Liver (tissue), 9 donors: Measurements from ENCODE around the gene NOVA2. TPM values are rescaled to one million over a fixed set of nuclear protein-coding genes. Genes with fewer than 3 reads are reported as not detected.
A peak's percentile ranks its signal among the peaks of the same experiment; 100 is the strongest.

Experiments
- DNase-seq: peaks from one replicate; pipeline ENCODE4 v3.0.0-alpha.2; 2017; ENCODE audit warnings: low spot score
- H3K27ac ChIP-seq, 2 donors: one replicate each; pipeline ENCODE4 v1.7.0; 2013; ENCODE audit warnings: inconsistent platforms in 2 of 2, low read length in 2 of 2, control low read depth in 1 of 2, low read depth in 1 of 2, mild to moderate bottlenecking in 1 of 2
- H3K27me3 ChIP-seq, 4 donors: one replicate each; pipeline versions ENCODE4 v1.6.1 to v1.7.0; 2013; ENCODE audit warnings: low read length in 3 of 4, inconsistent platforms in 1 of 4, mild to moderate bottlenecking in 1 of 4, moderate library complexity in 1 of 4; ENCODE audit not compliant: control insufficient read depth in 4 of 4, insufficient read depth in 4 of 4
- H3K36me3 ChIP-seq, 4 donors: one replicate each; pipeline versions ENCODE4 v1.6.1 to v1.7.0; 2013; ENCODE audit warnings: low read length in 3 of 4, mild to moderate bottlenecking in 3 of 4, low read depth in 1 of 4, moderate library complexity in 1 of 4; ENCODE audit not compliant: control insufficient read depth in 4 of 4, insufficient read depth in 3 of 4
- H3K4me1 ChIP-seq, 4 donors: one replicate each; pipeline versions ENCODE4 v1.6.1 to v1.7.0; 2013; ENCODE audit warnings: low read length in 3 of 4, mild to moderate bottlenecking in 3 of 4, moderate library complexity in 1 of 4; ENCODE audit not compliant: control insufficient read depth in 4 of 4, insufficient read depth in 4 of 4
- H3K4me3 ChIP-seq, 3 donors: one replicate each; pipeline versions ENCODE4 v1.6.1 to v1.7.0; 2013; ENCODE audit warnings: low read length in 3 of 3, control low read depth in 1 of 3, low read depth in 1 of 3, mild to moderate bottlenecking in 1 of 3
- H3K9ac ChIP-seq, 2 donors: one replicate each; pipeline ENCODE4 v1.7.0; 2013; ENCODE audit warnings: low read length in 2 of 2, mild to moderate bottlenecking in 2 of 2, moderate library complexity in 2 of 2, control low read depth in 1 of 2, low read depth in 1 of 2
- H3K9me3 ChIP-seq, 4 donors: one replicate each; pipeline versions ENCODE4 v1.6.1 to v1.7.0; 2013; ENCODE audit warnings: low read length in 3 of 4; ENCODE audit not compliant: control insufficient read depth in 4 of 4
- EGR1 ChIP-seq, 2 donors: IDR thresholded peaks; 2 replicates each; pipeline ENCODE4 v1.6.1; 2016 to 2018; ENCODE audit warnings: antibody characterized with exemption in 2 of 2, low read depth in 2 of 2
- FOXA1 ChIP-seq: IDR thresholded peaks from 2 replicates; pipeline ENCODE4 v1.6.1; 2016; ENCODE audit warnings: antibody characterized with exemption
- FOXA2 ChIP-seq: IDR thresholded peaks from 2 replicates; pipeline ENCODE4 v1.6.1; 2016; ENCODE audit warnings: antibody characterized with exemption
- GABPA ChIP-seq, 2 donors: IDR thresholded peaks in 1 of 2; conservative IDR thresholded peaks in 1 of 2; 2 replicates each; pipeline ENCODE4 v1.6.1; 2016; ENCODE audit warnings: antibody characterized with exemption in 2 of 2, mild to moderate bottlenecking in 1 of 2, moderate library complexity in 1 of 2
- HNF4A ChIP-seq, 2 donors: conservative IDR thresholded peaks; 2 replicates each; pipeline ENCODE4 v1.6.1; 2016; ENCODE audit warnings: antibody characterized with exemption in 2 of 2, mild to moderate bottlenecking in 2 of 2
- HNF4G ChIP-seq: IDR thresholded peaks from 2 replicates; pipeline ENCODE4 v1.6.1; 2016; ENCODE audit warnings: antibody characterized with exemption
- JUND ChIP-seq, 2 donors: IDR thresholded peaks; 2 replicates each; pipeline ENCODE4 v1.6.1; 2016; ENCODE audit warnings: antibody characterized with exemption in 2 of 2
- NR2F2 ChIP-seq: IDR thresholded peaks from 2 replicates; pipeline ENCODE4 v1.6.1; 2016; ENCODE audit warnings: antibody characterized with exemption
- RXRA ChIP-seq, 2 donors: IDR thresholded peaks; 2 replicates each; pipeline ENCODE4 v1.6.1; 2017 to 2018; ENCODE audit warnings: antibody characterized with exemption in 2 of 2, mild to moderate bottlenecking in 1 of 2
- SP1 ChIP-seq: IDR thresholded peaks from 2 replicates; pipeline ENCODE4 v1.6.1; 2018; ENCODE audit warnings: antibody characterized with exemption, mild to moderate bottlenecking
- TAF1 ChIP-seq: conservative IDR thresholded peaks from 2 replicates; pipeline ENCODE4 v1.6.1; 2016; ENCODE audit warnings: antibody characterized with exemption, mild to moderate bottlenecking
- YY1 ChIP-seq: IDR thresholded peaks from 2 replicates; pipeline ENCODE4 v1.6.1; 2016; ENCODE audit warnings: antibody characterized with exemption, mild to moderate bottlenecking
- WGBS: extraction: QIAGEN DNeasy Blood & Tissue Kit; methylation state at CpG from one replicate; pipeline ENCODE4 v1.1.7; 2013; 5-methylcytosine and 5-hydroxymethylcytosine counted together
- polyA plus RNA-seq, 2 donors: library from polyadenylated mRNA; stranded (reverse) in 1 of 2; unstranded in 1 of 2; fragments of 200-250 nt in 1 of 2; fragments of >200 nt in 1 of 2; fragmentation: Nextera tagmentation in 1 of 2; extraction: Ambion mirVana in 1 of 2; gene quantifications; one replicate each; pipeline versions ENCODE4 v1.2.1 to v1.2.3, GENCODE V29; 2013 to 2015
- total RNA-seq, 2 donors: library from RNA; depleted of rRNA; stranded (reverse); fragments of >200 nt; gene quantifications; one replicate each; pipeline ENCODE4 v1.2.3, GENCODE V29; 2014
- TF ChIP-seq, protein P1 (sequence below): IDR thresholded peaks from 2 replicates; pipeline ENCODE4 v1.6.1; 2016; ENCODE audit warnings: antibody characterized with exemption, mild to moderate bottlenecking
- TF ChIP-seq, protein P2 (sequence below): IDR thresholded peaks from 2 replicates; pipeline ENCODE4 v1.6.1; 2016; ENCODE audit warnings: antibody characterized with exemption
- TF ChIP-seq, protein P3 (sequence below): IDR thresholded peaks from 2 replicates; pipeline ENCODE4 v1.6.1; 2016; ENCODE audit warnings: antibody characterized with exemption
- TF ChIP-seq, protein P4 (sequence below): fragments of 150-350 bp; IDR thresholded peaks from 2 replicates; pipeline ENCODE4 v1.5.1; 2017; ENCODE audit warnings: improper control_type of control experiment, low read depth, low read length; ENCODE audit not compliant: missing input control
- TF ChIP-seq, protein P5 (sequence below): IDR thresholded peaks from 2 replicates; pipeline ENCODE4 v1.6.1; 2016; ENCODE audit warnings: antibody characterized with exemption
- donor health status: healthy.
- donor health status: healthy.
- donor health status: healthy.
- donor health status: healthy.
- donor health status: healthy.

The NOVA2 gene
- total and polyA plus RNA-seq, 4 donors, result 0.31 to 1.6 (median 0.42) TPM

DNA sequence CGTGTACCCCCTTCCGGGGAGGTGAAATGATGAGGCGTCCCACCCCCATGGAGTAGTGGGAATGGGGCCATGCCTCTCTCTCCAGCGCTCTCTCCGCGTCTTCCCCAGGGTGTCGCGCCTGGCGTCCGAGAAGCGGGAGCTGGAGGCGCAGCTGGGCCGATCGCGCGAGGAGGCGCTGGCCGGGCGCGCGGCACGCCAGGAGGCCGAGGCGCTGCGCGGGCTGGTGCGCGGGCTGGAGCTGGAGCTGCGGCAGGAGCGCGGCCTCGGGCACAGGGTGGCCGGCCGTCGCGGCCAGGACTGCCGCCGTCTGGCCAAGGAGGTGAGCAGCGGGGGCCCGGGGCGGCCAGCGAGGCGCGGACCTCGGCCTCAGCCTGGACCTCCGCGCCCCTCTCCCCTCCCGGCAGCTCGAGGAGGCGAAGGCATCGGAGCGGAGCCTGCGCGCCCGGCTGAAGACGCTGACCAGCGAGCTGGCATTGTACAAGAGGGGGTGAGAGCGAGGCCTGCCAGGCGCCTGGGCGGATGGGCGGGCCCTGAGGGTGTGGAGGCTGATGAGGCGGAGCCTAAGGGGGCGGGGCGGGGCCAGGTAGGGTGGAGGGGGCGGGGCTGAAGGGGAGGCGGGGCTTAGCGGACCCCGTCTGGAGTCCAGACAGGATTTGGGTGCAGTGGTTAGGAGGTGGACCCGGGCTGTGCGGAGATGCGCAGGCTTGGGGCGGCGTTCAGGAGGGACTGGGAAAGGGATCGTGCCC lies 41.4 kb upstream of the NOVA2 start:
- Histone ChIP-seq H3K4me3 (peak overlapping the region in 1 of 3 donors; percentile 31), H3K9me3 (no peaks in the 10 kb centered on the region), H3K27me3 (no peaks in the 10 kb centered on the region), H3K36me3 (peaks cover 0 to 5% (median 0%) of the 10 kb centered on the region in 4 donors), H3K9ac (no peak overlapping the region), H3K27ac (no peak overlapping the region), H3K4me1 (peaks cover 8 to 24% (median 15%) of the 10 kb centered on the region in 4 donors)
- DNase-seq, result peak; percentile 60
- TF ChIP-seq HNF4G (no peak), HNF4A (conservative IDR thresholded peaks at IDR 0.05) (no peak), SP1 (no peak), RXRA (IDR thresholded peaks at IDR 0.05) (no peak), FOXA2 (no peak), FOXA1 (no peak), EGR1 (IDR thresholded peaks at IDR 0.05; ENCODE audit: low read depth in 2 of 2) (no peak), YY1 (no peak), TAF1 (no peak), JUND (IDR thresholded peaks at IDR 0.05) (no peak), NR2F2 (no peak)
- TF ChIP-seq, protein P1, sequence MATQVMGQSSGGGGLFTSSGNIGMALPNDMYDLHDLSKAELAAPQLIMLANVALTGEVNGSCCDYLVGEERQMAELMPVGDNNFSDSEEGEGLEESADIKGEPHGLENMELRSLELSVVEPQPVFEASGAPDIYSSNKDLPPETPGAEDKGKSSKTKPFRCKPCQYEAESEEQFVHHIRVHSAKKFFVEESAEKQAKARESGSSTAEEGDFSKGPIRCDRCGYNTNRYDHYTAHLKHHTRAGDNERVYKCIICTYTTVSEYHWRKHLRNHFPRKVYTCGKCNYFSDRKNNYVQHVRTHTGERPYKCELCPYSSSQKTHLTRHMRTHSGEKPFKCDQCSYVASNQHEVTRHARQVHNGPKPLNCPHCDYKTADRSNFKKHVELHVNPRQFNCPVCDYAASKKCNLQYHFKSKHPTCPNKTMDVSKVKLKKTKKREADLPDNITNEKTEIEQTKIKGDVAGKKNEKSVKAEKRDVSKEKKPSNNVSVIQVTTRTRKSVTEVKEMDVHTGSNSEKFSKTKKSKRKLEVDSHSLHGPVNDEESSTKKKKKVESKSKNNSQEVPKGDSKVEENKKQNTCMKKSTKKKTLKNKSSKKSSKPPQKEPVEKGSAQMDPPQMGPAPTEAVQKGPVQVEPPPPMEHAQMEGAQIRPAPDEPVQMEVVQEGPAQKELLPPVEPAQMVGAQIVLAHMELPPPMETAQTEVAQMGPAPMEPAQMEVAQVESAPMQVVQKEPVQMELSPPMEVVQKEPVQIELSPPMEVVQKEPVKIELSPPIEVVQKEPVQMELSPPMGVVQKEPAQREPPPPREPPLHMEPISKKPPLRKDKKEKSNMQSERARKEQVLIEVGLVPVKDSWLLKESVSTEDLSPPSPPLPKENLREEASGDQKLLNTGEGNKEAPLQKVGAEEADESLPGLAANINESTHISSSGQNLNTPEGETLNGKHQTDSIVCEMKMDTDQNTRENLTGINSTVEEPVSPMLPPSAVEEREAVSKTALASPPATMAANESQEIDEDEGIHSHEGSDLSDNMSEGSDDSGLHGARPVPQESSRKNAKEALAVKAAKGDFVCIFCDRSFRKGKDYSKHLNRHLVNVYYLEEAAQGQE, result no peak
- TF ChIP-seq, protein P2, sequence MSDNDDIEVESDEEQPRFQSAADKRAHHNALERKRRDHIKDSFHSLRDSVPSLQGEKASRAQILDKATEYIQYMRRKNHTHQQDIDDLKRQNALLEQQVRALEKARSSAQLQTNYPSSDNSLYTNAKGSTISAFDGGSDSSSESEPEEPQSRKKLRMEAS, result no peak
- TF ChIP-seq, protein P3, sequence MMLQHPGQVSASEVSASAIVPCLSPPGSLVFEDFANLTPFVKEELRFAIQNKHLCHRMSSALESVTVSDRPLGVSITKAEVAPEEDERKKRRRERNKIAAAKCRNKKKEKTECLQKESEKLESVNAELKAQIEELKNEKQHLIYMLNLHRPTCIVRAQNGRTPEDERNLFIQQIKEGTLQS, result no peak
- TF ChIP-seq, protein P4, sequence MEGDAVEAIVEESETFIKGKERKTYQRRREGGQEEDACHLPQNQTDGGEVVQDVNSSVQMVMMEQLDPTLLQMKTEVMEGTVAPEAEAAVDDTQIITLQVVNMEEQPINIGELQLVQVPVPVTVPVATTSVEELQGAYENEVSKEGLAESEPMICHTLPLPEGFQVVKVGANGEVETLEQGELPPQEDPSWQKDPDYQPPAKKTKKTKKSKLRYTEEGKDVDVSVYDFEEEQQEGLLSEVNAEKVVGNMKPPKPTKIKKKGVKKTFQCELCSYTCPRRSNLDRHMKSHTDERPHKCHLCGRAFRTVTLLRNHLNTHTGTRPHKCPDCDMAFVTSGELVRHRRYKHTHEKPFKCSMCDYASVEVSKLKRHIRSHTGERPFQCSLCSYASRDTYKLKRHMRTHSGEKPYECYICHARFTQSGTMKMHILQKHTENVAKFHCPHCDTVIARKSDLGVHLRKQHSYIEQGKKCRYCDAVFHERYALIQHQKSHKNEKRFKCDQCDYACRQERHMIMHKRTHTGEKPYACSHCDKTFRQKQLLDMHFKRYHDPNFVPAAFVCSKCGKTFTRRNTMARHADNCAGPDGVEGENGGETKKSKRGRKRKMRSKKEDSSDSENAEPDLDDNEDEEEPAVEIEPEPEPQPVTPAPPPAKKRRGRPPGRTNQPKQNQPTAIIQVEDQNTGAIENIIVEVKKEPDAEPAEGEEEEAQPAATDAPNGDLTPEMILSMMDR, result no peak
- WGBS, result 13% methylated on average over 74 of the region's 74 CpGs

DNA sequence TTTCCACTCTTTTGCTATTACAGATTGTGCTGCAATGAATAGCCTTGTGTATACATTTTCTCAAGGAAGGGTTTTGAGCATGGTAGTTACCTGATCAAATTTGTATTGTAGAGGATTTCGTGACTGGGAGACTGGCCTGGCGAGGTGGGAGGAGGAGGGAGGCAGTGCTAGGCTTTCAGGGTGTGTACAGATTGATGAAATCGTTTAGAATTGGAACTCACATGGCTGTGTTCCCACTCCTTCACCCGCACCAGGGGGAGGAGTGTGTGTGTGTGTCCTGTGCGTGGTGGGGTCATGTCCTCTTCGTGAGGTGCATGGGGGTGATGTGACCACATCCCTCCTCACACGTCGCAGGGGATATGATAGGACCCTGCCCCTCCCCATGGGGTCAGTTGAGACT lies 40.9 kb upstream of the NOVA2 start:
- Histone ChIP-seq H3K4me3 (no peak overlapping the region), H3K9me3 (no peaks in the 10 kb centered on the region), H3K36me3 (peaks cover 0 to 5% (median 0%) of the 10 kb centered on the region in 4 donors), H3K9ac (no peak overlapping the region), H3K27ac (no peak overlapping the region), H3K4me1 (peaks cover 8 to 24% (median 15%) of the 10 kb centered on the region in 4 donors), H3K27me3 (no peaks in the 10 kb centered on the region)
- no peak for DNase-seq
- WGBS, result 47% methylated on average over 8 of the region's 8 CpGs
- TF ChIP-seq, protein P3, result no peak
- no peak for TF ChIP-seq NR2F2
- TF ChIP-seq, protein P4, result no peak
- TF ChIP-seq EGR1 (IDR thresholded peaks at IDR 0.05; ENCODE audit: low read depth in 2 of 2), result no peak
- TF ChIP-seq GABPA (IDR thresholded peaks at IDR 0.05 in 1 of 2, conservative IDR thresholded peaks at IDR 0.05 in 1 of 2), result no peak
- TF ChIP-seq, protein P1, result no peak
- TF ChIP-seq, protein P5, sequence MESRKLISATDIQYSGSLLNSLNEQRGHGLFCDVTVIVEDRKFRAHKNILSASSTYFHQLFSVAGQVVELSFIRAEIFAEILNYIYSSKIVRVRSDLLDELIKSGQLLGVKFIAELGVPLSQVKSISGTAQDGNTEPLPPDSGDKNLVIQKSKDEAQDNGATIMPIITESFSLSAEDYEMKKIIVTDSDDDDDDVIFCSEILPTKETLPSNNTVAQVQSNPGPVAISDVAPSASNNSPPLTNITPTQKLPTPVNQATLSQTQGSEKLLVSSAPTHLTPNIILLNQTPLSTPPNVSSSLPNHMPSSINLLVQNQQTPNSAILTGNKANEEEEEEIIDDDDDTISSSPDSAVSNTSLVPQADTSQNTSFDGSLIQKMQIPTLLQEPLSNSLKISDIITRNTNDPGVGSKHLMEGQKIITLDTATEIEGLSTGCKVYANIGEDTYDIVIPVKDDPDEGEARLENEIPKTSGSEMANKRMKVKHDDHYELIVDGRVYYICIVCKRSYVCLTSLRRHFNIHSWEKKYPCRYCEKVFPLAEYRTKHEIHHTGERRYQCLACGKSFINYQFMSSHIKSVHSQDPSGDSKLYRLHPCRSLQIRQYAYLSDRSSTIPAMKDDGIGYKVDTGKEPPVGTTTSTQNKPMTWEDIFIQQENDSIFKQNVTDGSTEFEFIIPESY, result no peak
- TF ChIP-seq TAF1, result no peak
